T-cell (primary cell): Measurements from ENCODE around the gene CD6. TPM values are rescaled to one million over a fixed set of nuclear protein-coding genes. Genes with fewer than 3 reads are reported as not detected.

ENCODE experiments used
- ATAC-seq, 4 experiments: fragments of 200-7000 bp in 3 of 4; fragments of 150-1000 bp in 1 of 4; cut with Tn5 transposase; replicated peaks in 1 of 4; 1 replicate in 3 of 4; 2 replicates in 1 of 4; pipeline ENCODE4 v1.10.0; 2021; ENCODE audit warnings: moderate library complexity in 3 of 4, mild to moderate bottlenecking in 2 of 4, moderate number of reproducible peaks in 1 of 4
- CTCF ChIA-PET, 2 donors: fragments of 300-600 bp; sonication (Branson Sonifier 250); formaldehyde crosslinking; loops; one replicate each; lab custom pipeline; 2022; ENCODE audit warnings: antibody characterized with exemption in 2 of 2; lab: Charles Lee
- POLR2A ChIA-PET, 2 donors: fragments of 300-600 bp; sonication (Branson Sonifier 250); formaldehyde crosslinking; loops; one replicate each; lab custom pipeline; 2022; ENCODE audit warnings: antibody characterized with exemption in 2 of 2; lab: Charles Lee
- DNase-seq, 35 experiments: peaks; one replicate each; pipeline versions ENCODE4 v3.0.0 to v3.0.0-alpha.2; 2013 to 2023
- H3K27ac ChIP-seq: one replicate; pipeline ENCODE4 v1.5.1; 2013; ENCODE audit warnings: low read length
- H3K27me3 ChIP-seq, 2 experiments: replicated peaks in 1 of 2; 1 replicate in 1 of 2; 2 replicates in 1 of 2; pipeline versions ENCODE4 v1.6.1 to v1.7.0; 2013; ENCODE audit warnings: low read length in 1 of 2, mixed read lengths in 1 of 2; ENCODE audit not compliant: control insufficient read depth in 2 of 2, insufficient read depth in 2 of 2; ENCODE audit errors: extremely low read depth in 1 of 2
- H3K36me3 ChIP-seq, 2 donors: 1 replicate in 1 of 2; 2 replicates in 1 of 2; pipeline versions ENCODE4 v1.6.1 to v1.7.0; 2013; ENCODE audit warnings: low read length in 1 of 2; ENCODE audit not compliant: control insufficient read depth in 2 of 2, insufficient read depth in 1 of 2; ENCODE audit errors: extremely low read depth in 1 of 2
- H3K4me1 ChIP-seq, 2 experiments: 1 replicate in 1 of 2; 2 replicates in 1 of 2; pipeline versions ENCODE4 v1.6.1 to v1.7.0; 2013; ENCODE audit warnings: low read length in 2 of 2, mixed read lengths in 1 of 2; ENCODE audit not compliant: insufficient read depth in 2 of 2, control insufficient read depth in 1 of 2; ENCODE audit errors: extremely low read depth in 1 of 2
- H3K4me3 ChIP-seq, 2 donors: 1 replicate in 1 of 2; 2 replicates in 1 of 2; pipeline versions ENCODE4 v1.5.1 to v1.7.0; 2013; ENCODE audit warnings: mild to moderate bottlenecking in 2 of 2, low read length in 1 of 2, moderate library complexity in 1 of 2; ENCODE audit not compliant: control insufficient read depth in 1 of 2; ENCODE audit errors: extremely low read depth in 1 of 2
- H3K9me3 ChIP-seq: 2 replicates; pipeline ENCODE4 v1.7.0; 2013
- H3K27ac Mint-ChIP-seq, 2 donors: one replicate each; pipeline ENCODE4 v1.8.0; 2020 to 2021; ENCODE audit warnings: mild to moderate bottlenecking in 2 of 2, mixed read lengths in 2 of 2
- H3K27me3 Mint-ChIP-seq, 2 donors: one replicate each; pipeline ENCODE4 v1.8.0; 2021 to 2022; ENCODE audit warnings: mixed read lengths in 2 of 2
- H3K36me3 Mint-ChIP-seq: one replicate; pipeline ENCODE4 v1.8.0; 2021; ENCODE audit warnings: mixed read lengths
- H3K4me1 Mint-ChIP-seq, 3 donors: one replicate each; pipeline ENCODE4 v1.8.0; 2020 to 2022; ENCODE audit warnings: mixed read lengths in 3 of 3, mild to moderate bottlenecking in 1 of 3
- H3K4me3 Mint-ChIP-seq, 3 donors: one replicate each; pipeline ENCODE4 v1.8.0; 2020 to 2022; ENCODE audit warnings: mild to moderate bottlenecking in 3 of 3, mixed read lengths in 3 of 3, moderate library complexity in 3 of 3
- H3K9me3 Mint-ChIP-seq, 3 donors: one replicate each; pipeline ENCODE4 v1.8.0; 2020 to 2022; ENCODE audit warnings: mixed read lengths in 3 of 3
- WGBS: methylation state at CpG from one replicate; pipeline ENCODE4 v1.1.5; 2013; ENCODE audit warnings: missing lambda C conversion rate; ENCODE audit not compliant: insufficient coverage; 5-methylcytosine and 5-hydroxymethylcytosine counted together
- total RNA-seq, 35 experiments: library from RNA in 6 of 35; stranded (reverse) in 6 of 35; fragments of 120-200 nt in 1 of 35; gene quantifications; one replicate each; pipeline versions ENCODE4 v1.2.1 to v1.2.4 and lab custom pipeline; 2013 to 2026

CD6 gene
- total RNA-seq, 5 donors from 2014 or later (not counting 1 experiment from before 2014, with no cell fraction given): 413 to 594 (median 495) TPM

GRCh38 chr11:61018059-61018458 lies 46.6 kb downstream of the CD6 start:
- Mint-ChIP-seq H3K27ac (peak overlapping the region; percentile 24 to 26), H3K4me1 (peaks cover 47 to 56% (median 52%) of the 10 kb centered on the region in 3 donors), H3K36me3 (peaks cover 48% of the 10 kb centered on the region), H3K9me3 (no peaks in the 10 kb centered on the region), H3K27me3 (no peaks in the 10 kb centered on the region), H3K4me3 (no peak overlapping the region)
- H3K27me3 ChIP-seq: no peaks in the 10 kb centered on the region
- no peak overlapping the region for H3K4me3 ChIP-seq
- CTCF ChIA-PET: no interaction called here
- peaks cover 12 to 76% of the 10 kb centered on the region in 2 donors for H3K36me3 ChIP-seq
- no peaks in the 10 kb centered on the region for H3K9me3 ChIP-seq
- 100% methylated on average over 4 of the region's 7 CpGs for WGBS
- DNase-seq: no peak
- ATAC-seq: no peak
- no peak overlapping the region for H3K27ac ChIP-seq
- H3K4me1 ChIP-seq: peaks cover 17 to 68% of the 10 kb centered on the region in 2 experiments
- POLR2A ChIA-PET: no interaction called here

GRCh38 chr11:61019037-61019831 lies 47.8 kb downstream of the CD6 start:
- POLR2A ChIA-PET: interaction anchor here in 1 of 2 donors (0.5 kb wide), 1 partner anchor 47 kb away, joined by 3 read pairs; no protein-coding TSS in a partner anchor
- H3K36me3 ChIP-seq: peaks cover 6 to 64% of the 10 kb centered on the region in 2 donors
- DNase-seq: no peak

GRCh38 chr11:61019832-61020405 lies 48.4 kb downstream of the CD6 start:
- H3K36me3 Mint-ChIP-seq: peaks cover 39% of the 10 kb centered on the region
- peak overlapping the region; percentile 93 for H3K27ac ChIP-seq
- 92% methylated on average over 9 of the region's 9 CpGs for WGBS
- H3K4me3 ChIP-seq: no peak overlapping the region
- H3K27me3 Mint-ChIP-seq: no peaks in the 10 kb centered on the region
- CTCF ChIA-PET: interaction anchor here in 1 of 2 donors (0.7 to 1.3 kb wide), 3 partner anchors 10 to 50 kb away, joined by 3 to 5 read pairs (median 4); no protein-coding TSS in a partner anchor
- H3K9me3 ChIP-seq: no peaks in the 10 kb centered on the region
- H3K27me3 ChIP-seq: no peaks in the 10 kb centered on the region
- H3K4me3 Mint-ChIP-seq: peak overlapping the region in 1 of 3 donors; percentile 87
- H3K9me3 Mint-ChIP-seq: no peaks in the 10 kb centered on the region
- H3K27ac Mint-ChIP-seq: peak overlapping the region; percentile 90 to 94
- DNase-seq: no peak
- peaks cover 27 to 79% of the 10 kb centered on the region in 2 experiments for H3K4me1 ChIP-seq
- no peak for ATAC-seq
- H3K36me3 ChIP-seq: peaks cover 6 to 59% of the 10 kb centered on the region in 2 donors
- peaks cover 61 to 72% (median 64%) of the 10 kb centered on the region in 3 donors for H3K4me1 Mint-ChIP-seq
- POLR2A ChIA-PET: interaction anchor here in 1 of 2 donors (1.3 kb wide), 1 partner anchor 8 kb away, joined by 4 read pairs; no protein-coding TSS in a partner anchor

More at GRCh38 chr11:61019037-61019831, 47.8 kb downstream of the CD6 start:
- ATAC-seq: no peak
- H3K4me1 Mint-ChIP-seq: peaks cover 56 to 65% (median 58%) of the 10 kb centered on the region in 3 donors
- H3K27ac ChIP-seq: no peak overlapping the region
- H3K4me3 ChIP-seq: no peak overlapping the region
- H3K27me3 Mint-ChIP-seq: no peaks in the 10 kb centered on the region
- CTCF ChIA-PET: interaction anchor here in 1 of 2 donors (1.0 to 1.3 kb wide), 2 partner anchors 9 to 49 kb away, joined by 3 to 5 read pairs; no protein-coding TSS in a partner anchor
- WGBS: 96% methylated on average over 11 of the region's 19 CpGs
- no peaks in the 10 kb centered on the region for H3K27me3 ChIP-seq
- peak overlapping the region in 1 of 3 donors; percentile 6 for H3K4me3 Mint-ChIP-seq
- H3K9me3 Mint-ChIP-seq: no peaks in the 10 kb centered on the region
- H3K36me3 Mint-ChIP-seq: peaks cover 39% of the 10 kb centered on the region
- peak overlapping the region; percentile 48 to 94 for H3K27ac Mint-ChIP-seq
- H3K9me3 ChIP-seq: no peaks in the 10 kb centered on the region
- peaks cover 26 to 72% of the 10 kb centered on the region in 2 experiments for H3K4me1 ChIP-seq

GRCh38 chr11:61020551-61021235 lies 49.2 kb downstream of the CD6 start:
- H3K36me3 Mint-ChIP-seq: peaks cover 35% of the 10 kb centered on the region
- H3K27ac Mint-ChIP-seq: peak overlapping the region; percentile 90 to 94
- H3K36me3 ChIP-seq: peaks cover 4 to 52% of the 10 kb centered on the region in 2 donors
- ATAC-seq: no peak
- ChIA-PET CTCF (interaction anchor here in 1 of 2 donors (0.7 to 1.0 kb wide), 2 partner anchors 10 to 22 kb away, joined by 3 to 4 read pairs; no protein-coding TSS in a partner anchor), POLR2A (interaction anchor here (0.6 to 1.3 kb wide), 4 partner anchors 9 to 95 kb away, joined by 3 to 4 read pairs (median 4); no protein-coding TSS in a partner anchor)
- no peaks in the 10 kb centered on the region for H3K9me3 ChIP-seq
- H3K4me1 ChIP-seq: peaks cover 35 to 83% of the 10 kb centered on the region in 2 experiments
- H3K4me3 ChIP-seq: no peak overlapping the region
- H3K4me1 Mint-ChIP-seq: peaks cover 66 to 77% (median 70%) of the 10 kb centered on the region in 3 donors
- WGBS: 84% methylated on average over 7 of the region's 10 CpGs
- H3K27me3 ChIP-seq: no peaks in the 10 kb centered on the region
- H3K27ac ChIP-seq: peak overlapping the region; percentile 93
- no peaks in the 10 kb centered on the region for H3K9me3 Mint-ChIP-seq
- DNase-seq: no peak
- no peaks in the 10 kb centered on the region for H3K27me3 Mint-ChIP-seq
- peak overlapping the region; percentile 41 to 87 (median 54) for H3K4me3 Mint-ChIP-seq

GRCh38 chr11:61021661-61022212 lies 50.3 kb downstream of the CD6 start:
- peak overlapping the region; percentile 90 to 94 for H3K27ac Mint-ChIP-seq
- H3K36me3 ChIP-seq: peaks cover 3 to 41% of the 10 kb centered on the region in 2 donors
- peak; percentile 66 to 78 (median 70) for ATAC-seq
- no peaks in the 10 kb centered on the region for H3K9me3 Mint-ChIP-seq
- no peaks in the 10 kb centered on the region for H3K9me3 ChIP-seq
- H3K4me1 Mint-ChIP-seq: peaks cover 70 to 82% (median 76%) of the 10 kb centered on the region in 3 donors
- ChIA-PET CTCF (interaction anchor here in 1 of 2 donors (0.6 kb wide), 1 partner anchor 161 kb away, joined by 4 read pairs; no protein-coding TSS in a partner anchor), POLR2A (interaction anchor here (0.6 to 1.1 kb wide), 2 partner anchors 35 to 92 kb away, joined by 3 read pairs; no protein-coding TSS in a partner anchor)
- peak overlapping the region; percentile 93 for H3K27ac ChIP-seq
- H3K27me3 ChIP-seq: no peaks in the 10 kb centered on the region
- peaks cover 39 to 84% of the 10 kb centered on the region in 2 experiments for H3K4me1 ChIP-seq
- H3K36me3 Mint-ChIP-seq: peaks cover 26% of the 10 kb centered on the region
- DNase-seq: peak; percentile 73 to 97 (median 94)
- no peaks in the 10 kb centered on the region for H3K27me3 Mint-ChIP-seq
- H3K4me3 ChIP-seq: peak overlapping the region; percentile 32 to 39
- 13% methylated on average over 4 of the region's 14 CpGs for WGBS
- H3K4me3 Mint-ChIP-seq: peak overlapping the region; percentile 41 to 87 (median 50)
